ENCODE results near the gene CEACAM16.

- no peak for TF ChIP-seq CTCF (IDR thresholded peaks at IDR 0.05 in 2 of 3, conservative IDR thresholded peaks at IDR 0.05 in 1 of 3; ENCODE audit: control insufficient read depth in 2 of 3, extremely low read depth in 1 of 3, insufficient read depth in 1 of 3, low read depth in 3 of 3, low read length in 3 of 3)
- TF ChIP-seq NR2C2 (IDR thresholded peaks at IDR 0.05; ENCODE audit: borderline replicate concordance, control insufficient read depth, insufficient read length, low read depth), result no peak
- TF ChIP-seq YBX1 (IDR thresholded peaks at IDR 0.05), result no peak
These were observed 1.6 kb downstream of the CEACAM16 start for GRCh38 chr19:44700547-44700946.

Measured in GM12878 (cell line).